ENCODE measurements around the gene MAP3K9.

The MAP3K9 gene

DNA sequence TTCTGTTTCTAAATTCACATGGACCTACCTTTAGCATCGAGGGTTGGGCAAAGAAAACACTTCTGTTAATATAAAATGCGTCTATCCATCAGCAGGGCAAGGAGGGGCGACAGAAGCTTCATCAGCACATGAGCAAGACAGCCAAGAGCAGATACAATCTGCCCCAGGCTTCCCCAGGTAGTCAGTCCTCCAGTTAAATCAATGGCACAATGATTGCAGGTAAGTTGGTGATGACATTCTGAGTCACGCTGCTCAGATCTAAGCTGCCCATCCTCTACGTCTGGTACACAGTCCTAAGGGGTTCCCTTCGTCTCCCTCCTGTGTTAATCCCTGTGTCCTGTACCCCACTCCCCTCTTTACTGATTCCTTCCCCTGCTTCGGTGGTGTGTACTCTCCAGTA lies 38.8 kb downstream of the MAP3K9 start:
- Histone ChIP-seq H3K36me3 (ENCODE audit: control insufficient read depth in 1 of 2, insufficient read depth in 2 of 2, low read length in 2 of 2) (no peaks in the 10 kb centered on the region), H3K4me1 (ENCODE audit: control insufficient read depth in 1 of 2, insufficient read depth in 2 of 2, low read length in 2 of 2) (no peaks in the 10 kb centered on the region), H3K9me3 (ENCODE audit: control insufficient read depth in 1 of 2, low read length in 2 of 2) (no peaks in the 10 kb centered on the region), H3K27ac (ENCODE audit: low read depth, low read length) (no peak overlapping the region), H3K27me3 (ENCODE audit: control insufficient read depth in 1 of 2, insufficient read depth in 2 of 2, low read length in 2 of 2) (no peaks in the 10 kb centered on the region), H3K4me3 (ENCODE audit: low read depth in 1 of 2, low read length in 2 of 2) (no peak overlapping the region), H3K9ac (ENCODE audit: low read depth in 1 of 2, low read length in 2 of 2) (no peak overlapping the region)

DNA sequence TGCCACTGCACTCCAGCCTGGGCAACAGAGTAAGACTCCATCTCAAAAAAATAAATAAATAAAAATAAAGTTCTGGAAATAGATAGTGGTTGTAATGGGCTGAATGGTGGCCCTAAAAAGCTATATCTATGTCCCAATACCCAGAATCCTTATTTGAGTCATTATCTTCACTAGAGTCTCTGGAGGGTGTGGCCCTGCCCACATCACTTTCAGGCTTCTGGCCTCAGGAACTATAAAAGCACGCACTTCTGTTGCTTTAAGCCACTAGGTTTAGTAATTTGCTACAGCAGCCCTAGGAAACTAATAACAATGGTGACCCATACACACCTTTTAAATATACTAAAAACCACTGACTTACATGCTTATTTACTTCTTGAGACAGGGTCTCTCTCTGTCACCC lies 49.9 kb downstream of the MAP3K9 start:
- no peaks in the 10 kb centered on the region for H3K4me1 ChIP-seq (ENCODE audit: control insufficient read depth in 1 of 2, insufficient read depth in 2 of 2, low read length in 2 of 2)
- H3K36me3 ChIP-seq (ENCODE audit: control insufficient read depth in 1 of 2, insufficient read depth in 2 of 2, low read length in 2 of 2) = peaks cover 3 to 16% of the 10 kb centered on the region in 2 donors
- no peak overlapping the region for H3K27ac ChIP-seq (ENCODE audit: low read depth, low read length)
- H3K9me3 ChIP-seq (ENCODE audit: control insufficient read depth in 1 of 2, low read length in 2 of 2) = no peaks in the 10 kb centered on the region
- no peaks in the 10 kb centered on the region for H3K27me3 ChIP-seq (ENCODE audit: control insufficient read depth in 1 of 2, insufficient read depth in 2 of 2, low read length in 2 of 2)
- no peak overlapping the region for H3K9ac ChIP-seq (ENCODE audit: low read depth in 1 of 2, low read length in 2 of 2)
- no peak overlapping the region for H3K4me3 ChIP-seq (ENCODE audit: low read depth in 1 of 2, low read length in 2 of 2)

GRCh38 chr14:70755655-70756054 lies 53.7 kb downstream of the MAP3K9 start:
- Histone ChIP-seq H3K27me3 (ENCODE audit: control insufficient read depth in 1 of 2, insufficient read depth in 2 of 2, low read length in 2 of 2) (no peaks in the 10 kb centered on the region), H3K9ac (ENCODE audit: low read depth in 1 of 2, low read length in 2 of 2) (no peak overlapping the region), H3K36me3 (ENCODE audit: control insufficient read depth in 1 of 2, insufficient read depth in 2 of 2, low read length in 2 of 2) (peaks cover 8 to 23% of the 10 kb centered on the region in 2 donors), H3K9me3 (ENCODE audit: control insufficient read depth in 1 of 2, low read length in 2 of 2) (no peaks in the 10 kb centered on the region), H3K4me3 (ENCODE audit: low read depth in 1 of 2, low read length in 2 of 2) (no peak overlapping the region), H3K27ac (ENCODE audit: low read depth, low read length) (no peak overlapping the region), H3K4me1 (ENCODE audit: control insufficient read depth in 1 of 2, insufficient read depth in 2 of 2, low read length in 2 of 2) (peaks cover 0 to 4% of the 10 kb centered on the region in 2 donors)

GRCh38 chr14:70754991-70755390 lies 54.3 kb downstream of the MAP3K9 start:
- Histone ChIP-seq H3K4me3 (ENCODE audit: low read depth in 1 of 2, low read length in 2 of 2) (no peak overlapping the region), H3K27me3 (ENCODE audit: control insufficient read depth in 1 of 2, insufficient read depth in 2 of 2, low read length in 2 of 2) (no peaks in the 10 kb centered on the region), H3K36me3 (ENCODE audit: control insufficient read depth in 1 of 2, insufficient read depth in 2 of 2, low read length in 2 of 2) (peaks cover 8 to 18% of the 10 kb centered on the region in 2 donors), H3K27ac (ENCODE audit: low read depth, low read length) (no peak overlapping the region), H3K4me1 (ENCODE audit: control insufficient read depth in 1 of 2, insufficient read depth in 2 of 2, low read length in 2 of 2) (peaks cover 0 to 4% of the 10 kb centered on the region in 2 donors), H3K9ac (ENCODE audit: low read depth in 1 of 2, low read length in 2 of 2) (no peak overlapping the region), H3K9me3 (ENCODE audit: control insufficient read depth in 1 of 2, low read length in 2 of 2) (no peaks in the 10 kb centered on the region)

DNA sequence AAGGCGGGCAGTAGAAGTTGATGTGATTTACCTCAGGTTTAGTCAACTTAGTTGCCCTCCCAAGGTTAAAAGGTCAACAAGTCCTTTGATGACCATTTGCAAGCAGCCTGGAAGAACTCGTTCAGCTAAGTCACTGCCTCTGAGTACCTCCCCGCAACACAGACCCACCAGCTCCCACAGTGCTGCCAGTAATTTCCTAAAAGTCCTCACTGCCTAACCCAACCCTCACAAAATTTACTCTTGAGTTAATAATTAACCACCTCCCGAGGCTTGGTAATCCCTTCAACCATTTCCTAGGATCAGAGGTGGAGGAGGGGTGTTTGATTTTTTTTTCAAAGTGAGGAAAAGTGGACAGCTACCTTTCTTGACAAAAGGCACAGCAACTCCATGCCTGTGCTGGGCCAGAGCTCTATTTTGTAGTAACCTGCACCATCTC lies 55.8 kb downstream of the MAP3K9 start:
- peaks cover 0 to 4% of the 10 kb centered on the region in 2 donors for H3K4me1 ChIP-seq (ENCODE audit: control insufficient read depth in 1 of 2, insufficient read depth in 2 of 2, low read length in 2 of 2)
- no peaks in the 10 kb centered on the region for H3K9me3 ChIP-seq (ENCODE audit: control insufficient read depth in 1 of 2, low read length in 2 of 2)
- no peak overlapping the region for H3K27ac ChIP-seq (ENCODE audit: low read depth, low read length)
- no peak overlapping the region for H3K4me3 ChIP-seq (ENCODE audit: low read depth in 1 of 2, low read length in 2 of 2)
- H3K27me3 ChIP-seq (ENCODE audit: control insufficient read depth in 1 of 2, insufficient read depth in 2 of 2, low read length in 2 of 2) = no peaks in the 10 kb centered on the region
- peaks cover 8 to 28% of the 10 kb centered on the region in 2 donors for H3K36me3 ChIP-seq (ENCODE audit: control insufficient read depth in 1 of 2, insufficient read depth in 2 of 2, low read length in 2 of 2)
- no peak overlapping the region for H3K9ac ChIP-seq (ENCODE audit: low read depth in 1 of 2, low read length in 2 of 2)

DNA sequence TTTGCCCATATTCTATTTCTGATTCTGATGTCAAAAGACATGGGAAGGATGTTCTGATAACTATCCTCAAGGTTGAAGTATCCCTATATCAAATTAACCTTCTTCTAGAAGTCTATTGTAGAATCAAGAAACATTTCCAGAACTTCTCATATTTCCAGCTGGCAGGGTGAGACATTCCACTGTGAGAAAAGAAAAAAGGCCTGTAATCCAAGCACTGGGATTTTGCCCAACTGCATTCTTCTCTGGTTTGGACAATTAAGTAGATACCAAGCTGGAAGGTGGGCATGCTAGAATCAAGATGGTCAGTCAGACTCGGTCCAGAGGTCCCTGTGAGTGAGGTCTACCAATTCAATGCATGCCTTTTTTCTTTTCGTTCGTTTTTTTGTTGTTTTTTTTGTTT lies 60.9 kb downstream of the MAP3K9 start:
- Histone ChIP-seq H3K27ac (ENCODE audit: low read depth, low read length) (no peak overlapping the region), H3K9ac (ENCODE audit: low read depth in 1 of 2, low read length in 2 of 2) (no peak overlapping the region), H3K4me3 (ENCODE audit: low read depth in 1 of 2, low read length in 2 of 2) (no peak overlapping the region), H3K4me1 (ENCODE audit: control insufficient read depth in 1 of 2, insufficient read depth in 2 of 2, low read length in 2 of 2) (no peaks in the 10 kb centered on the region), H3K27me3 (ENCODE audit: control insufficient read depth in 1 of 2, insufficient read depth in 2 of 2, low read length in 2 of 2) (no peaks in the 10 kb centered on the region), H3K9me3 (ENCODE audit: control insufficient read depth in 1 of 2, low read length in 2 of 2) (no peaks in the 10 kb centered on the region), H3K36me3 (ENCODE audit: control insufficient read depth in 1 of 2, insufficient read depth in 2 of 2, low read length in 2 of 2) (peaks cover 10 to 36% of the 10 kb centered on the region in 2 donors)

DNA sequence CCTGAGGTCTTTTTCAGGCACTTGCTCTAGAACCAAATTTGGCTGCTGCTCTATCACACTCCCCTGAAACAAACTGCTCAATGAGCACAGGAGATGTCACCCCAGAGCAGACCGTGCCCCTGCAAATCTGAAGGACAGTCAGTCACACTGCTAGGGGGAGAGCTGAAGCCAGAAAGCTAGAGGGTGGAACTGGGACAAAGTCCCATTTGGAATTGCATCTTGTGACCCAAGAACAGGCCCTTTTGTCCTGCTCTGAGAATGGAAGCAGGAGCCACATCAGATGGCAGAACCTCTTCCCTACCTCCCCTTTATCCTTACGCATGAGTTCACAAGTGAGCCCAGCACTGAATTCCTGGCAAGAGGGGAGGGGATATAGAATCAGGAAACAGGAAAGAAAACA lies 64.7 kb downstream of the MAP3K9 start:
- H3K27me3 ChIP-seq (ENCODE audit: control insufficient read depth in 1 of 2, insufficient read depth in 2 of 2, low read length in 2 of 2) = no peaks in the 10 kb centered on the region
- H3K9me3 ChIP-seq (ENCODE audit: control insufficient read depth in 1 of 2, low read length in 2 of 2) = no peaks in the 10 kb centered on the region
- no peak overlapping the region for H3K27ac ChIP-seq (ENCODE audit: low read depth, low read length)

GRCh38 chr14:70742316-70742715 lies 67.0 kb downstream of the MAP3K9 start:
- Histone ChIP-seq H3K9ac (ENCODE audit: low read depth in 1 of 2, low read length in 2 of 2) (no peak overlapping the region), H3K4me1 (ENCODE audit: control insufficient read depth in 1 of 2, insufficient read depth in 2 of 2, low read length in 2 of 2) (no peaks in the 10 kb centered on the region), H3K9me3 (ENCODE audit: control insufficient read depth in 1 of 2, low read length in 2 of 2) (no peaks in the 10 kb centered on the region), H3K27me3 (ENCODE audit: control insufficient read depth in 1 of 2, insufficient read depth in 2 of 2, low read length in 2 of 2) (no peaks in the 10 kb centered on the region), H3K4me3 (ENCODE audit: low read depth in 1 of 2, low read length in 2 of 2) (no peak overlapping the region), H3K27ac (ENCODE audit: low read depth, low read length) (no peak overlapping the region), H3K36me3 (ENCODE audit: control insufficient read depth in 1 of 2, insufficient read depth in 2 of 2, low read length in 2 of 2) (peaks cover 19 to 34% of the 10 kb centered on the region in 2 donors)

More for the DNA sequence above, 64.7 kb downstream of the MAP3K9 start:
- Histone ChIP-seq H3K9ac (ENCODE audit: low read depth in 1 of 2, low read length in 2 of 2) (no peak overlapping the region), H3K4me1 (ENCODE audit: control insufficient read depth in 1 of 2, insufficient read depth in 2 of 2, low read length in 2 of 2) (no peaks in the 10 kb centered on the region), H3K36me3 (ENCODE audit: control insufficient read depth in 1 of 2, insufficient read depth in 2 of 2, low read length in 2 of 2) (peaks cover 10 to 30% of the 10 kb centered on the region in 2 donors), H3K4me3 (ENCODE audit: low read depth in 1 of 2, low read length in 2 of 2) (no peak overlapping the region)

DNA sequence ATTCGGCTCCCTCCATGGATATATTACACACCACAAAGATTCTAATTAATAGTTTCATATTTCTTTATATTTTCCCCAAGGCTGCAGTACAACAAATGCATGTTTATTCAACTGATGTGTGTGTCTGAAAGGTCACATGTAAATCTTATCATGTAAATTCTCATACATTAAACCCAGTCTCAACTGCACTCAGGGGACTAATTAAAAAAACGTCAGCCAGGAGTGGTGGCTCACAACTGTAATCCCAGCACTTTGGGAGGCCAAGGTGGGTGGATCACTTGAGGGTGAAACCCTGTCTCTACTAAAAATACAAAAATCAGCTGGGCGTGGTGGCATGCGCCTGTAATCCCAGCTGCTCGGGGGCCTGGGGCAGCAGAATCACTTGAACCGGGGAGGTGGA lies 67.8 kb downstream of the MAP3K9 start:
- H3K9me3 ChIP-seq (ENCODE audit: control insufficient read depth in 1 of 2, low read length in 2 of 2) = no peaks in the 10 kb centered on the region
- H3K27ac ChIP-seq (ENCODE audit: low read depth, low read length) = no peak overlapping the region
- peaks cover 19 to 33% of the 10 kb centered on the region in 2 donors for H3K36me3 ChIP-seq (ENCODE audit: control insufficient read depth in 1 of 2, insufficient read depth in 2 of 2, low read length in 2 of 2)
- H3K9ac ChIP-seq (ENCODE audit: low read depth in 1 of 2, low read length in 2 of 2) = no peak overlapping the region
- no peaks in the 10 kb centered on the region for H3K4me1 ChIP-seq (ENCODE audit: control insufficient read depth in 1 of 2, insufficient read depth in 2 of 2, low read length in 2 of 2)
- no peak overlapping the region for H3K4me3 ChIP-seq (ENCODE audit: low read depth in 1 of 2, low read length in 2 of 2)
- no peaks in the 10 kb centered on the region for H3K27me3 ChIP-seq (ENCODE audit: control insufficient read depth in 1 of 2, insufficient read depth in 2 of 2, low read length in 2 of 2)

GRCh38 chr14:70735043-70735442 lies 74.3 kb downstream of the MAP3K9 start:
- no peaks in the 10 kb centered on the region for H3K9me3 ChIP-seq (ENCODE audit: control insufficient read depth in 1 of 2, low read length in 2 of 2)
- H3K27ac ChIP-seq (ENCODE audit: low read depth, low read length) = no peak overlapping the region
- no peak overlapping the region for H3K4me3 ChIP-seq (ENCODE audit: low read depth in 1 of 2, low read length in 2 of 2)
- no peaks in the 10 kb centered on the region for H3K27me3 ChIP-seq (ENCODE audit: control insufficient read depth in 1 of 2, insufficient read depth in 2 of 2, low read length in 2 of 2)
- H3K9ac ChIP-seq (ENCODE audit: low read depth in 1 of 2, low read length in 2 of 2) = no peak overlapping the region
- peaks cover 24 to 54% of the 10 kb centered on the region in 2 donors for H3K36me3 ChIP-seq (ENCODE audit: control insufficient read depth in 1 of 2, insufficient read depth in 2 of 2, low read length in 2 of 2)
- no peaks in the 10 kb centered on the region for H3K4me1 ChIP-seq (ENCODE audit: control insufficient read depth in 1 of 2, insufficient read depth in 2 of 2, low read length in 2 of 2)

Data from duodenal mucosa (tissue), 2 donors.